ENCODE results near the gene PANX2. TPM values are rescaled to one million over a fixed set of nuclear protein-coding genes. Genes with fewer than 3 reads are reported as not detected.

Gene PANX2
- total and polyA plus RNA-seq, 7 donors: 0.17 to 3.0 (median 0.36) TPM; not detected in 2

DNA sequence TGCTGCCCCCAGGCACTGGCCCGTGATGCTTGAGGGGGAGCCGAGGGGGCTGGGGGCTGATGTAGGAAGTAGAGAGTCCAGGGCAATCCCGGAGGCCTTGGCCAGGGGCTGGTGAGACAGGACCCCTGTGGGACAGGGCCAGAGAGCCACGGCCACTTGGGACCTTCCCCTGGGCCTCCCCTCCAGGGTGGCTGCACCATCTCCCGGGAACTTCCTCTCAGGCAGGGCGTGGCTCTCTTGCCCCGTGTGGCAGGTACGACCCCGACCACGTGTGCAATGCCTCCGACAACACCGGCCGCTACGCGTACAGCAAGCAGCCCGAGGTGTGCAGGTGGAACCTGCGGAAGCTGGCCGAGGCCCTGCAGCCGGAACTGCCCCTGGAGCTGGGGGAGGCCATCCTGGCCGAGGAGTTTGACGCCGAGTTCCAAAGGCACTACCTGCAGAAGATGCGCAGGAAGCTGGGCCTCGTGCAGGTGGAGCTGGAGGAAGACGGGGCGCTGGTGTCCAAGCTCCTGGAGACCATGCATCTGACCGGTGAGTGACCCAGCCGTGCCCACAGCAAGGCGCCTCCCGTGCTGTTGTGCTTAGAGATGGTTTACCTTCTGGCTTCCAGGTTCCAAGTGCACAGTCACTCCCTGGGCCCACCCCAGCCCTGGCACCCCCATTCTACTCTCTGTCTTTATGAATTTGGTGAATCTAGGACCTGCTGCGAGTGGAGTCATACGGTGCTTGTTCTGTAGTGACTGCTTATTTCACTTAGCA, 40.0 kb downstream of the PANX2 start:
- peaks cover 0 to 27% (median 10%) of the 10 kb centered on the region in 4 donors for H3K4me1 ChIP-seq
- TF ChIP-seq POLR2A (IDR thresholded peaks at IDR 0.05) (no peak), POLR2AphosphoS5 (IDR thresholded peaks at IDR 0.05) (no peak)
- intact Hi-C loops (cut with DNase I): loop anchor here (2.0 kb wide), 1 partner anchor 64 kb away; no protein-coding TSS in a partner anchor
- WGBS, 2 donors: 84 to 90% methylated on average over 32 of the region's 32 CpGs
- H3K9me3 ChIP-seq: no peaks in the 10 kb centered on the region
- H3K4me3 ChIP-seq: no peak overlapping the region
- H3K27me3 ChIP-seq: no peaks in the 10 kb centered on the region
- H3K36me3 ChIP-seq: peaks cover 10 to 92% (median 45%) of the 10 kb centered on the region in 4 donors
- no peak for DNase-seq
- H3K27ac ChIP-seq: no peak overlapping the region

DNA sequence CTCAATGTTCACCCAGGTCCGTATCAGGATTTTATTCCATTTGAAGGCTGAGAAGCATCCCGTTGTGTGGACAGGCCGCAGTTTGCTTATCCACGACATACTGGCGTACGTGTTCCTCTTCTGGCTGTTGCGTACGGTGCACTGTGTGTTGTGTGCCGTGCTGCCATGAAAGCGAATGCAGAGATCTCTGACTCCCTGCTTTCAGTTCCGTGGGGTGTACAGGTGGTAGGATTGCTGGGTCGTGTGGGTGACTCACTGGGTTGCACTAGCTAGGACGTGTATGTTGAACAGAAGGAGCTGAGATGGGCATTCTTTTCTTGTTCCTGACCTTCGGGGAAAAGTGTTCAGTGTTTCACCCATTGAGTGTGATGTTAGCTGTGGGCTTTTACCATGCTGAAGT, 40.6 kb downstream of the PANX2 start:
- intact Hi-C loops (cut with DNase I): loop anchor here (2.0 kb wide), 1 partner anchor 64 kb away; no protein-coding TSS in a partner anchor
- DNase-seq: no peak
- no peak for TF ChIP-seq POLR2A (IDR thresholded peaks at IDR 0.05)
- no peak for TF ChIP-seq POLR2AphosphoS5 (IDR thresholded peaks at IDR 0.05)
- no peak for TF ChIP-seq CTCF (IDR thresholded peaks at IDR 0.05)
- no peak for TF ChIP-seq EP300 (IDR thresholded peaks at IDR 0.05)
- Histone ChIP-seq H3K36me3 (peaks cover 16 to 93% (median 49%) of the 10 kb centered on the region in 4 donors), H3K27ac (no peak overlapping the region), H3K9me3 (no peaks in the 10 kb centered on the region), H3K4me3 (no peak overlapping the region), H3K4me1 (peaks cover 0 to 27% (median 9%) of the 10 kb centered on the region in 4 donors), H3K27me3 (no peaks in the 10 kb centered on the region)
- 91 to 92% methylated on average over 14 of the region's 14 CpGs for WGBS, 2 donors

GRCh38 chr22:50213263-50213662, 42.7 kb downstream of the PANX2 start:
- Histone ChIP-seq H3K4me3 (no peak overlapping the region), H3K36me3 (peaks cover 37 to 95% (median 61%) of the 10 kb centered on the region in 4 donors), H3K27me3 (no peaks in the 10 kb centered on the region), H3K4me1 (peaks cover 0 to 12% (median 5%) of the 10 kb centered on the region in 4 donors), H3K9me3 (no peaks in the 10 kb centered on the region), H3K27ac (no peak overlapping the region)
- no peak for DNase-seq
- WGBS, 2 donors: 96 to 97% methylated on average over 9 of the region's 9 CpGs
- TF ChIP-seq CTCF (IDR thresholded peaks at IDR 0.05) (no peak), EP300 (IDR thresholded peaks at IDR 0.05) (no peak), POLR2AphosphoS5 (IDR thresholded peaks at IDR 0.05) (no peak), POLR2A (IDR thresholded peaks at IDR 0.05) (no peak)
- intact Hi-C loops (cut with DNase I): no loop called here

GRCh38 chr22:50215297-50216054, 44.9 kb downstream of the PANX2 start:
- intact Hi-C loops (cut with DNase I): no loop called here
- no peak overlapping the region for H3K4me3 ChIP-seq
- no peak overlapping the region for H3K27ac ChIP-seq
- H3K4me1 ChIP-seq: peaks cover 0 to 14% (median 8%) of the 10 kb centered on the region in 4 donors
- DNase-seq: peak; percentile 57
- 68 to 85% methylated on average over 17 of the region's 17 CpGs for WGBS, 2 donors
- no peak for TF ChIP-seq POLR2AphosphoS5 (IDR thresholded peaks at IDR 0.05)
- TF ChIP-seq EP300 (IDR thresholded peaks at IDR 0.05): no peak
- TF ChIP-seq POLR2A (IDR thresholded peaks at IDR 0.05): no peak
- no peak for TF ChIP-seq CTCF (IDR thresholded peaks at IDR 0.05)
- H3K27me3 ChIP-seq: no peaks in the 10 kb centered on the region
- peaks cover 43 to 92% (median 60%) of the 10 kb centered on the region in 4 donors for H3K36me3 ChIP-seq
- H3K9me3 ChIP-seq: no peaks in the 10 kb centered on the region

Data from sigmoid colon (tissue), 7 donors.